Stimulated activated CD8-positive, alpha-beta memory T cell treated with anti-CD3 and anti-CD28 coated beads, Interleukin-12 subunit alpha, Interleukin-12 subunit beta, amount 100 ng/mL, for 4 hours (primary cell): ENCODE data around the gene DGCR6.
"Not testable (repeated sequence)": the region's sequence is repeated elsewhere in the genome, so short reads cannot be mapped to it uniquely, and the experiment has no call there.

Experiments
- DNase-seq: peaks from one replicate; pipeline ENCODE4 v3.0.0-alpha.2; 2020; ENCODE audit warnings: low read depth

The DGCR6 gene

DNA sequence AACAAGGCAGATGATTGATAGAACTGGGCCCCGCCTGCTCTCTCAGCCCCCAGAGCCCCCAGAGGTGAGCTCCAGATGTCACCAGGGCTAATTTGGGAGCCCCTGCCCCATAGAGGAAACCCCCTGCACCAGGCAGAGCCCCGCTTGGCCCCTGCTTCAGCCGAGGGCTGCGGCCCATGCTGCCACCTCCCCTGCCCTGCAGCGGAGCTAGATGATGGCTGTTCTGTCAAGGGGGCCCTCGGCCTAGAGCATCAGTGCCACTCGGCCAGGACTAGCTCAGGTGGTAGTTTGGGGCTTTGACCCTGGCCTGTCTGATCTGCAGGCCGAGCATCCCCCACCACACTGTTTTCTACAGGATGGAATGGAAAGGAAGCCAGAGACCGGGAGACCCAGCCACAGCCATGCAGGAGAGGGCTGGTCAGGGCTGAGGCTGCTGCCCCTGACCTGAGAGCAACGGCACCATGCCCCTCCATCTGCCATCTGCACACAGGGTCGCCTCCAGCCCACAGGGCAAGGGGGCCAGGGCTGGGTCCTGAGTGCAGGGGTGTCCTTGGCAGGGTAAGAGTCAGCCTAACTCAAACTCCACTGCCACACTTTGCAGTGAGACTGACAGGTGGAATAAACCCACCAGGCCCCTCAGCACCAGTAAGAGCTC lies 54.2 kb downstream of the DGCR6 start:
- DNase-seq: not testable (repeated sequence)

GRCh38 chr22:18961201-18961600 lies 55.1 kb downstream of the DGCR6 start:
- DNase-seq: not testable (repeated sequence)
